ENCODE data around the gene DCAF4. TPM values are rescaled to one million over a fixed set of nuclear protein-coding genes. Genes with fewer than 3 reads are reported as not detected.
"Not testable (repeated sequence)": the region's sequence is repeated elsewhere in the genome, so short reads cannot be mapped to it uniquely, and the experiment has no call there.

The DCAF4 gene
- total RNA-seq, 1 experiment from 2014 or later: 47.9 TPM

DNA sequence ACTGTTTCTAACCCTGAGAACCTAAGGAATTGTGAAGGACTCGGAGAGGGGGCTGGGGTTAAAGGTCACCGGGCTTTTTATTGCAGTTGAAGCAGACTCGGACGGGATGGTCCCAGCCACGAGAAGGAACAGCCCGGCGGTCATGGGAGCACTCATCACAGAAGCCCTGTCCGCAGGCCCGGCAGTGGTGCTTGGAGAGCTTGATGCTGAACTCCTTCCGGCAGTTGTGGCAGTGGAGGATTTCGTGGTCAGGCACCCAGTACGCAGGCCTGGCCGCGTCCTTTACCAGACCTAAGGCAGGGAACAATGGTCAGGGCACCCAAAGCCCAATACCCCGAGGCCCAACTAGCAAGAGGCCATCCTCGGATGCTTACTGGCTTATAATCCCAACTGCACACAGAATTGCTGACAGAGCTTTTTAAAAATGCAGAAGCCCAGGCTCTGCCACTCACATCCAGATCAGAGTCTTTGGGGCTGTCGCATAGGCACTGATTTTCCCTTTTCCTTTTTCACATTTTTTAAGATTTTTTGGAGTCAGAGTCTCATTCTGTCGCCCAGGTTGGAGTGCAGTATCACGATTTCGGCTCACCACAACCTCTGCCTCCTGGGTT is 44.7 kb downstream of the DCAF4 start:
- no peak for DNase-seq (ENCODE audit: low spot score)

DNA sequence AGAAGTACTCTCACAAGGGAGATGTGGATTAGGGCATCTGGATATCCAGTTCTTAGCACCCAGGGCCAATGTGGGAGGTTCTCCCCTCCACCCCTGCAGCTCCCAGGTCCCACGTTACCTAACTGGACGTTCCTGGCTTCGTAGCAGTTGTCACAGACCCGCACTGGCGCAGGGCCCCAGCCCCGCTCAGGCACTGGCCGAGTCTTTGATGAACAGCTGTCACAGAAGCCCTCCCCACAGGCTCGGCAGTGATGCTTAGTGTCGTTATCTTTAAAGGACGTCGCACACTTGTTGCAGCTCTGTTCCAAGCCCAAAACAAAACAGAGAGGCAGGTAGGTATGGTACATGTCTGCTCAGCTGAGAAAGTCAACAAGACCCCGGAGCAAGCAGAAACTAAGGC is 48.4 kb downstream of the DCAF4 start:
- no peak for DNase-seq (ENCODE audit: low spot score)

DNA sequence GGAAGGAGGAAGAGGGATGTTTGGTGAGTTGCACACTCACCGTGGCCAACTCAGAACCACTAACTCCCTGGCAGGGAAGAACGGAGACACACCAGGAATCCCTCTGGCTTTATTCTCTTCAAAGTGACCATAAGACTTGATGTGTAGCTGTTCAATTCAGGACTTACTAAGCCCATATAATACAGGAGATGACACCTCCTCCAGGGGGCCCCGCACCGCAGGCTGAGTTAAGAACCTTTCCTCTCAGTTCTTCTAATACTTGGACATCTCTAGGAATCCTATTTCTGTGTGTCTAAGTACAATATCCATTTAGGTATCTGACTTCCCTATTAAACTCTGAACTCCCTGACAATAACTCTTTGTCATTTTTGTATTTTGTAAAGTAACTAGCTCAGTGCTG is 49.5 kb downstream of the DCAF4 start:
- no peak for DNase-seq (ENCODE audit: low spot score)

DNA sequence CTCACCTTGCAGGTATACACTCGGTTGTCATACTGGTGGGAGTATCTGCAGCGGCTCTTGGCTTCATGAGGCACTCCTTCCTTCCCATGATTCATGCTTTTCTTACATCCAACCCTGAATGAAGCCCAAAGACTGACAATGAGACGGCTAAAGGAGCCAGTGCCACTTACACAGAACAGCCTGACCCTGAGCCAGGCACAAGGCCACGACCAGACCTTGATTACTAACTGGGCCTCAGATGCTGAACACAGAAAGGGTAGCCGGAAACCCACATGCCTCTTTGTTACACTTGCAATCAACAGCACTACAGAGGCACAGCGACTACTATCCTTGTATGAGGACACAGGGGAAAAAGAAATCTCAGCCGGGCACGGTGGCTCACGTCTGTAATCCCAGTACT is 52.6 kb downstream of the DCAF4 start:
- DNase-seq (ENCODE audit: low spot score): no peak

DNA sequence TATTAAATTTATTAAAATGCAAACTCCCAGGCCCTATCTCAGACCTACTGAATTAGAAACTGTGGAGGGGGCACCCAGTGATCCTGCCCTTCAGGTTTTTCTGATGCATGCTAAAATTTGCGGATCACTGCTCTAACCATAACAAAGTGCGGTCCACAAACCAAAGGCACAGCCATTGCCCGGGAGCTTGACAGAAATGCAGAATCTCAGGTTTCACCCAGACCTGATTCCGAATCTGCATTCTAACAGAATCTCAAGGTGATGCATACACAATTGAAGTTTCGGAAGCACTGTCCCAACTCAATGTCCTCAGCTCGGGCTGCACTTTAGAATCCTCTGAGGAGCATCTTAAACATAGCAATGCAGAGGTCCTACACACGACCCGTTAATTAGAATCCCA is 54.6 kb downstream of the DCAF4 start:
- DNase-seq (ENCODE audit: low spot score): no peak

DNA sequence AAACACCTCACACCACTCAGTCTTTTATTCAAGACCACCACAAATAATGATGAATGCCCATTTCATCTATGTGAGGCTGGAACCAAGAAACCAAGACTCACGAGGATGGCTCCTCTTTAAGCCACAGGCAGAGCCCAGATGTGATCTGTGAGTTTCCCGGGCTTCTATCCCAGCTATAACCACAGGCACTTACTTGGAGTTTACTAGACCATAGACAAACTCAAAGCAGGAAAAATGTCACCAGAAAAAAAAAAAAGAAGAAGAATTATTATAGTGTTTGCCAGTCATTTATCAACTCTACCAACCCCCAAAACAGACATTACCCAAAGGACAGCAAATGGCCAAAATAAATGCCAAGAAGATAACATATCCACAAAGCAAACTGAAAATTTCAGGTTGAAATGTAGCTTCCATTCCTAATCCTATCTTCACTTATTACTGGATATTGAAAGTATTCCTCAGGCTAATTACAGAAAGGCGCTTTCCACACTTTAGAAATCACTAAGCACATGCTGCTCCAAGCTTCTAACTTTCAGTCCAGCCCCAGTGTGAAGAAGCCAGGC is 56.0 kb downstream of the DCAF4 start:
- no peak for DNase-seq (ENCODE audit: low spot score)

DNA sequence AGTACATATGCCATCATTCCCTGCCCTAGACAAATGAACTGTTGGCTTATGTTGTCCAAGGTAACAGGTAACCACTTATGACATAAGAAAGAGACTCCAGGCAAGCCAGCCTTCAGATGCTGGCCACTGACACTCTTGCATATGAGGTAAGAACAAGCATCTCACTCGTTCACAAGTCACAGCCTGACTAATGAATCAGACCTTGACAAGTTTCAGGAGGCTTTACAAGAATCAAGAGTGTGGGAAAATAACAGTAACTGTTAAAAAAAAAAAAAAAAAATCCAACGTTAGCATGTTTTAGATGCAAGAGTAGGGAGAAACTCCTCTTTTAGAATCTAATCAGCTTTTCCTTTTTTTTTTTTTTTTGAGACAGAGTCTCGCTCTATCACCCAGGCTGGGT is 60.0 kb downstream of the DCAF4 start:
- DNase-seq (ENCODE audit: low spot score): no peak

DNA sequence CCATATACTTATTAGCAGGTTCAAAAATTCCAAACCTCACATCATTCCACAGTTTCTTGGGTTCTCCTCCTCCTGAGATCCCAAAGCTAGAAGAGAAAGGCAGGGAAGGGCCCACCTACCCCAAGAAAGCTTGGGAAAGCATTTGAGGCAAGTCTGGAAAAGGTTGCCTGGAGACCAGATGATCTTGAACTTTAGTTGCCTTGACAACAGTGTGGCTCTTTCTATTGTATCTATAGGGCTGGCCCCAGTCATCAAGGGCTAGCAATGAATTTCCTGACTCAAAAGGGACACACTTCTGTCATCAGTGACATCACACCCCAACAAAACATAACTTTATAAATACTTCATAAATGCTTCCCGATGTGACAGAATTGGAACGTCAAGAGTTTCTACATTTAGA is 60.6 kb downstream of the DCAF4 start:
- DNase-seq (ENCODE audit: low spot score): no peak

DNA sequence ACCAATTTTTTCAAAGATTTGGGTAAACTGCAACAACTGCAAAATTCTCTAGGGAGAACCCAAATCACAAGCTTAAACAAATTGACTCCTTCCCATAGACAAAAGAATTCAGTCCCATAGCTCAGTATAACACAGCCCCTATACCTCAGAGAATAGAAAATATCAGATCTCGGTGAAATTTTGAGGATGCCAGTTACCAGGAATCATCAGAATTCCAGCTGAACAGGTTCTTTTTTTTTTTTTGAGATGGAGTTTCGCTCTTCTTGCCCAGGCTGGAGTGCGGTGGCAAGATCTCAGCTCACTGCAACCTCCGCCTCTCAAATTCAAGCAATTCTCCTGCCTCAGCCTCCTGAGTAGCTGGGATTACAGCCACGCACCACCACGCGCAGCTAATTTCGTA is 63.9 kb downstream of the DCAF4 start:
- DNase-seq (ENCODE audit: low spot score): no peak

DNA sequence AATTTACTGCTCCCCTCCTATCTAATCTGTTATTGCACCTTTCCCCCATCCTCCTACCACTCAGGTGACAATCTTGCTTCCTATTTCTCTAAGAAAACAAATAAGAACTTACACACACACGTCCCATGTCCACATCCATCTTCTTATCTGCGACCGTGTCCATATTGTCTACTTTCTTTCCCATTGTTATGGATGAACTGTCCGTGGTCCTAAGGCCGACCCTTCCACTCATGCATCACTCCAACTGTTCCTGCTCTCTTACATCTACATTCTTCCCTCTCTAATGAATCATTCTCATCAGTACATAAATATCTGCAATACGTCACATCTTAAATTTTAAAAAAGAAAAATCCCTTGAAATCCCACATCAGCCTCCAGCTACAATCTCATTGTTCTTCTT is 70.7 kb downstream of the DCAF4 start:
- DNase-seq (ENCODE audit: low spot score): no peak

DNA sequence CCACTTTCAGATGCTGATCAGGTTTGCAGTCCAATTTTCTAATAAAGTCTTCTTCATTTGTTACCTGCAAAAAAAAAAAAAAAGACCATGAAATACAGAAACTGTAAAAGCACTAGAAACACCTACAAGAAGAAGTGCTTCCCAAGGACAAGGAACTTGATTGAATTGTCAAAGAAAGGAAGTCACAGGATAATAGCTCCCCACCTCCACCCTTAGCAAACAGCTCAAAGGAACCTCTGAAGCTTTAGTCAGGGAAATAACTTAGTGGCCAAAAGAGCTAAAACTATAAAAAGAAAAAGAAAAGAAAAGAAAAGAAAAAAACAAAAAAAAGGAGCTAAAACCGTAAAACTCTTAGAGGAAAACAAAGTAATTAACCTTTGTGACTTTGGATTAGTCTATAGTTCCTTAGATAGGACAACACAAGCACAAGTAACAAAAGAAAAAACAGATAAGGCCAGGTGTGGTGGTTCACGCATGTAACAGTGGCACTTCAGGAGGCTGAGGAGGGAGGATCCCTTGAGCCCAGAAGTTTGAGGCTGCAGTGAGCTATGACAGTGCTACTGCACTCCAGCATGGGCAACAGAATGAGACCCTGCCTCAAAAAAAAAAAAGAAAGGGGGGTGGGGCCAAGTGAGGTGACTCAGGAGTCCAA is 72.1 kb downstream of the DCAF4 start:
- DNase-seq (ENCODE audit: low spot score): no peak

DNA sequence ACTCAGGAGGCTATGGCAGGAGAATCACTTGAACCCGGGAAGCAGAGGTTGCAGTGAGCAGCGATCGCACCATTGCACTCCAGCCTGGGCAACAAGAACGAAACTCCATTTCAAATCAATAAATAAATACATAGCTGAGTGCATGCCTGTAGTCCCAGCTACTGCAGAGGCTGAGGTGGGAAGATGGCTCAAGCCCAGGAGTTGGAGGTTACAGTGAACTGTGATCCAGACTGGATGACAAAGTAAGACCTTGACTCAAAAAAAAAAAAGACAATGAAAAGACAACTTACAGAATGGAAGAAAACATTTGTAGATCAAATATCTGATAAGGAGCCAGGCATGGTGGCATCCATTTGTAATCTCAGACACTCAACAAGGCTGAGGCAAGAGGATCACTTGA is 73.1 kb downstream of the DCAF4 start:
- DNase-seq (ENCODE audit: low spot score): no peak

DNA sequence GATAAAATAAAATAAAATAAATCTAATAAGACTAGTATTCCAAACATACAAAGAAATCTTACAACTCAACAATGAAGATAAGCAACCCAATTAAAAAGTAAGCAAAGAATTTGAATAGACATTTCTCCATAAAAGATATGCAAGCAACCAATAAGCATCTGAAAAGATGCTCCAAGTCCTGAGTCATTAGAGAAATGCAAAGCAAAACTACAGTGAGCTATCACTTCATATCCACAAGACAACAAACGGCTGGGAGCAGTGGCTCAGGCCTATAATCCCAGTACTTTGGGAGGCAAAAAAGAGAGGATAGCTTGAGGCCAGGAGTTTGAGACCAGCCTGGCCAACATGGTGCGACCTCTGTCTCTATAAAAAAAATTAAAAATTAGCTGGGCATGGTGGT is 73.8 kb downstream of the DCAF4 start:
- no peak for DNase-seq (ENCODE audit: low spot score)

DNA sequence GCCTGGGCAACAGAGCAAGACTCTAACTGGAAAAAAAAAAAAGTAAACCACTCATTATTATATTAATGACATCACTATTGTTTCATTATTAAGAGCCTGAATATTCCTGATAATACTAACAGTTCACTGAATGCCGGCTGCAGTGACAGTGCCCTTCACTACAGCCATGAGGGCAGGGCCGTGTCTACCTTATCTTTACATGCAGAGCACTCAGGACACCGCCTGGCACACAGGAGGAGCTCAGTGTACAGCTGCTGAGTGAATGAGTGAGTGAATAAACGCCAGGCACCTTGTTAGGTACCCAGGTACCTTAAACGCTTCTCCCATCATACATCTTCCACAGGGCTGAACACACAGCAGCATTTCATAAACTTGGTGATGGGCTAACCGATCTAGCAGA is 77.4 kb downstream of the DCAF4 start:
- no peak for DNase-seq (ENCODE audit: low spot score)

DNA sequence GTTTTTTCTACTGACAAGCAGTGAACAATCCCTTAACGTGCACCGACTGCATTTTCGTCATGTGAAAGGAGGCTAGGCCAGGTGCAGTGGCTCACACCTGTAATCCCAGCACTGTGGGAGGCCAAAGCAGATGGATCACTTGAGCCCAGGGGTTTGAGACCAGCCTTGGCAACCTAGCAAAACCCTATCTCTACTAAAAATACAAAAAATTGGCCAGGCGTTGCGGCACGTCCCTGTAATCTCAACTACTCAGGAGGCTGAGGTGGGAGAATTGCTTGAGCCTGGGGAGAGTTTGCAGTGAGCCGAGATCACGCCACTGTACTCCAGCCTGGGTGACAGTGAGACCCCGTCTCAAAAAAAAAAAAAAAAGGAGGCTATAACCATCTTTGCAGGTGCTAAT is 78.4 kb downstream of the DCAF4 start:
- not testable (repeated sequence) for DNase-seq (ENCODE audit: low spot score)

DNA sequence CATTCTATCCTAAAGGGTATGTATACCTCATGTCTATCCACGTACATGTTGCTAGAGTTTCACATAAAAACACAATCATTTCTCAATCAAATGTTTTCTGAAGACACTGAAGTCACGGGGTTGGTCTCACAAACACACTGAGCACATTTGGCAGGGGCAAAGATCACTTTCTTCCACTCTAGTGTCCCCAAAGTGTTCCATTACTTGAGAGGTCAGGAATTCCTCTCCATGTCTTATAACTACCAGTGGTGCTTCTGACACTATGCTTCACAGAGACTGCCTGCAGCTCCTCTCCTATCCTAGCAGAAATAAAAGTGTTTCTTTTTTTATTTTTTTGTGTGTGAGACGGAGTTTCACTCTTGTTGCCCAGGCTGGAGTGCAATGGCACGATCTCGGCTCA is 81.6 kb downstream of the DCAF4 start:
- no peak for DNase-seq (ENCODE audit: low spot score)

DNA sequence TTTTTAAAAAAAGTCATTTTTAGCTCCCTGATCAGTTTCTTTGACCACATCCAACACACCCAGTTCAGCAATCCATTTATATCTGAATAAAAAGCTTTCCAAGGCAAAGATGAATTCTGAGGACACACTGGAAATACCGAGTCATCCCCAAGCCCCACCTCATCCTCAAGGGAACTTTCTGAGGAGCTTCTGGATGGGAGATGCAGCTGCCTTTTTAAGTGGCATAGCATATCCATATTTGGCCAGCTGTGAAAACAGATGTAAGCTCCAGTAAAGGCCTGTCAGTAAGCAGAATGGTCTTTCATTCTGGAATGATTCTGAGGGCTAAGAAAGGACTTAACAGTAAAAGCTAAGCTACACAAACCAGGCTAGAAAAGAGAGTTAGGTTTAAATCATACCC is 82.2 kb downstream of the DCAF4 start:
- DNase-seq (ENCODE audit: low spot score): peak; percentile 16

Other genes with a start within 250 kb of the DCAF4 start
- gene DPF3, start 32.4 kb upstream of the DCAF4 start, total RNA-seq (2014; rRNA removed; shearing (Covaris generic)): 1.3 and 3.2 TPM in 2 replicates
- gene ZFYVE1, start 100.6 kb downstream of the DCAF4 start, total RNA-seq (2014; rRNA removed; shearing (Covaris generic)): 10.8 and 13.8 TPM in 2 replicates
- gene RBM25, start 132.1 kb downstream of the DCAF4 start, total RNA-seq (2014; rRNA removed; shearing (Covaris generic)): 41.9 and 53.7 TPM in 2 replicates
- gene PSEN1, start 210.0 kb downstream of the DCAF4 start, total RNA-seq (2014; rRNA removed; shearing (Covaris generic)): 46.2 and 55.4 TPM in 2 replicates